Stimulated activated CD4-positive, alpha-beta T cell treated with anti-CD3 and anti-CD28 coated beads, TNF-alpha, amount 100 ng/mL, for 4 hours (primary cell): ENCODE data around the gene TNRC6C.
"Not testable (repeated sequence)": the region's sequence is repeated elsewhere in the genome, so short reads cannot be mapped to it uniquely, and the experiment has no call there.

Experiments
- DNase-seq, 3 experiments: peaks; one replicate each; pipeline ENCODE4 v3.0.0-alpha.2; 2020; ENCODE audit warnings: low read depth in 3 of 3

TNRC6C gene

GRCh38 chr17:78135858-78136500, 177.5 kb downstream of the TNRC6C start:
- DNase-seq: no peak

- DNase-seq: no peak
Observed at GRCh38 chr17:78137392-78138203, 179.1 kb downstream of the TNRC6C start.

GRCh38 chr17:78138204-78139060, 179.9 kb downstream of the TNRC6C start:
- DNase-seq: no peak

GRCh38 chr17:78139861-78140168, 181.3 kb downstream of the TNRC6C start:
- not testable (repeated sequence) for DNase-seq

GRCh38 chr17:78140169-78141051, 181.9 kb downstream of the TNRC6C start:
- DNase-seq: peak; percentile 80 to 84 (median 84)

- no peak for DNase-seq
Observed at GRCh38 chr17:78141437-78142118, 183.1 kb downstream of the TNRC6C start.

- DNase-seq: no peak
Observed at GRCh38 chr17:78142119-78142861, 183.8 kb downstream of the TNRC6C start.

- no peak for DNase-seq
Observed at GRCh38 chr17:78143214-78144146, 185.0 kb downstream of the TNRC6C start.

- DNase-seq: no peak
Observed at GRCh38 chr17:78144147-78144719, 185.7 kb downstream of the TNRC6C start.

- no peak for DNase-seq
Observed at GRCh38 chr17:78144736-78145641, 186.5 kb downstream of the TNRC6C start.

- no peak for DNase-seq
Observed at GRCh38 chr17:78146471-78146869, 188.0 kb downstream of the TNRC6C start.

- DNase-seq: no peak
Observed at GRCh38 chr17:78146881-78147280, 188.4 kb downstream of the TNRC6C start.

GRCh38 chr17:78147315-78147998, 189.0 kb downstream of the TNRC6C start:
- DNase-seq: no peak

- DNase-seq: no peak
Observed at GRCh38 chr17:78148286-78149016, 189.9 kb downstream of the TNRC6C start.

GRCh38 chr17:78151514-78152008, 193.1 kb downstream of the TNRC6C start:
- DNase-seq: no peak
